Measurements from ENCODE around the gene SMNDC1.

SMNDC1 gene

GRCh38 chr10:110244550-110244949, 60.2 kb downstream of the SMNDC1 start:
- H3K27ac ChIP-seq, result no peak overlapping the region
- no peak for TF ChIP-seq ZFX (IDR thresholded peaks at IDR 0.05)
- TF ChIP-seq CTCF (conservative IDR thresholded peaks at IDR 0.05), result no peak

GRCh38 chr10:110242511-110242910, 62.2 kb downstream of the SMNDC1 start:
- no peak for TF ChIP-seq ZFX (IDR thresholded peaks at IDR 0.05)
- no peak for TF ChIP-seq CTCF (conservative IDR thresholded peaks at IDR 0.05)
- H3K27ac ChIP-seq, result no peak overlapping the region

- TF ChIP-seq CTCF (conservative IDR thresholded peaks at IDR 0.05) (no peak), ZFX (IDR thresholded peaks at IDR 0.05) (no peak)
- H3K27ac ChIP-seq, result no peak overlapping the region
These were observed 62.9 kb downstream of the SMNDC1 start for GRCh38 chr10:110241841-110242240.

- no peak overlapping the region for H3K27ac ChIP-seq
- TF ChIP-seq CTCF (conservative IDR thresholded peaks at IDR 0.05) (no peak), ZFX (IDR thresholded peaks at IDR 0.05) (no peak)
These were observed 63.3 kb downstream of the SMNDC1 start for GRCh38 chr10:110241407-110241806.

Measured in C4-2B (cell line).